ENCODE data around the gene XXYLT1. TPM values are rescaled to one million over a fixed set of nuclear protein-coding genes. Genes with fewer than 3 reads are reported as not detected.

The XXYLT1 gene
- total and polyA plus RNA-seq, 2 of the 8 experiments (the other 6 are each of a cell fraction or from before 2014, with no cell fraction given) = 18.9 to 23.8 TPM

- H3K4me2 ChIP-seq (ENCODE audit: insufficient read depth in 1 of 2, low read depth in 2 of 2, low read length in 2 of 2) = no peak overlapping the region
- FAIRE-seq (no peak), DNase-seq (ENCODE audit: low read depth in 1 of 2, low spot score in 2 of 2) (peak in 1 of 2 experiments; percentile 30)
- H2BK15ac ChIP-seq (ENCODE audit: low read length) = peak overlapping the region; percentile 53; the same call in 1 of the 2 replicates
- peaks cover 2 to 9% of the 10 kb centered on the region in 2 experiments for H4K20me1 ChIP-seq (replicated peaks in 1 of 2; ENCODE audit: control insufficient read depth in 1 of 2, insufficient read depth in 2 of 2, low read length in 2 of 2)
- H3K4me1 ChIP-seq (replicated peaks in 1 of 4; ENCODE audit: control insufficient read depth in 3 of 4, insufficient read depth in 4 of 4, low read length in 3 of 4) = peaks cover 0 to 18% (median 10%) of the 10 kb centered on the region in 4 experiments; a peak in 6 of 7 replicates
- H3K9ac ChIP-seq (replicated peaks in 1 of 4; ENCODE audit: extremely low read depth in 1 of 4, low read depth in 3 of 4, low read length in 3 of 4) = no peak overlapping the region
- H3K23me2 ChIP-seq (ENCODE audit: low read depth, low read length) = no peaks in the 10 kb centered on the region
- no peak overlapping the region for H4K5ac ChIP-seq (ENCODE audit: insufficient read length, low read depth, low read length)
- H3K9me3 ChIP-seq (ENCODE audit: insufficient read depth in 2 of 2, low read depth in 1 of 2, low read length in 1 of 2) = no peaks in the 10 kb centered on the region
- H2BK12ac ChIP-seq (ENCODE audit: low read depth, low read length) = 0 out of 2 replicates have a peak overlapping the region, but pooled peaks have one; percentile 27
- WGBS, 2 experiments (ENCODE audit: extremely low coverage in 1 of 2, insufficient coverage in 1 of 2, insufficient read length in 1 of 2, insufficient replicate concordance in 2 of 2, low coverage in 1 of 2, low lambda C conversion rate in 2 of 2, missing lambda C conversion rate in 1 of 2) = 90% methylated on average over 9 of the region's 9 CpGs; no CpG with 5 or more reads in 1 of the 2 experiments
- POLR2A ChIA-PET (ENCODE audit: partially characterized antibody) = interaction anchor here (1.4 kb wide), 1 partner anchor 9 kb away, joined by 3 read pairs; no protein-coding TSS in a partner anchor
- peaks cover 10% of the 10 kb centered on the region for H3K79me1 ChIP-seq (ENCODE audit: low read depth, low read length)
- H3K36me3 ChIP-seq (ENCODE audit: control insufficient read depth in 2 of 4, insufficient read depth in 4 of 4, low read length in 3 of 4) = no peaks in the 10 kb centered on the region
- TF ChIP-seq CBX5 (IDR thresholded peaks at IDR 0.05; ENCODE audit: low read depth, low read length) (no peak), ATF2 (IDR thresholded peaks at IDR 0.05; ENCODE audit: low read length) (no peak), HDAC2 (IDR thresholded peaks at IDR 0.05; ENCODE audit: borderline replicate concordance in 1 of 2, low read depth in 2 of 2, low read length in 2 of 2) (no peak), RNF2 (IDR thresholded peaks at IDR 0.05; ENCODE audit: borderline replicate concordance, low read depth, low read length, missing control alignments, poor library complexity, severe bottlenecking) (no peak), CHD2 (IDR thresholded peaks at IDR 0.05; ENCODE audit: low read length) (no peak), ASH2L (IDR thresholded peaks at IDR 0.05; ENCODE audit: low read length) (no peak), TCF12 (IDR thresholded peaks at IDR 0.05; ENCODE audit: low read depth, low read length) (no peak), TBP (IDR thresholded peaks at IDR 0.05; ENCODE audit: low read depth, low read length) (no peak), EGR1 (IDR thresholded peaks at IDR 0.05; ENCODE audit: borderline replicate concordance, low read depth, low read length) (no peak), FOSL1 (IDR thresholded peaks at IDR 0.05; ENCODE audit: insufficient read depth, low read depth, low read length) (no peak), KDM5A (IDR thresholded peaks at IDR 0.05; ENCODE audit: low read length) (no peak)
- H2BK5ac ChIP-seq (ENCODE audit: low read depth, low read length) = peak overlapping the region; percentile 52
- H4K91ac ChIP-seq (replicated peaks; ENCODE audit: insufficient read length, low read length) = no peak overlapping the region
- no peak overlapping the region for H3K14ac ChIP-seq (ENCODE audit: insufficient read length)
- H3K4ac ChIP-seq (replicated peaks; ENCODE audit: insufficient read length, low read depth, low read length) = no peak overlapping the region
- H3K27ac ChIP-seq (ENCODE audit: low read depth, low read length) = no peak overlapping the region; the same call in 1 of the 2 replicates
- H2AK5ac ChIP-seq (ENCODE audit: low read depth, low read length) = 0 out of 2 replicates have a peak overlapping the region, but pooled peaks have one; percentile 90
- CTCF ChIA-PET (ENCODE audit: partially characterized antibody) = interaction anchor here (1.0 to 2.0 kb wide), 5 partner anchors 11 to 203 kb away, joined by 3 to 6 read pairs (median 5); no protein-coding TSS in a partner anchor
- H3K27me3 ChIP-seq (replicated peaks in 1 of 4; ENCODE audit: control insufficient read depth in 3 of 4, extremely low read depth in 1 of 4, insufficient read depth in 3 of 4, low read length in 3 of 4) = no peaks in the 10 kb centered on the region
- H2BK20ac ChIP-seq (ENCODE audit: low read length) = no peak overlapping the region
- H2AFZ ChIP-seq (ENCODE audit: low read length) = no peak overlapping the region
- no peak overlapping the region for H2BK120ac ChIP-seq (replicated peaks; ENCODE audit: low read depth, low read length)
- no peak overlapping the region for H3K4me3 ChIP-seq (ENCODE audit: extremely low read depth in 1 of 4, insufficient read depth in 2 of 4, low read depth in 3 of 4, low read length in 4 of 4)
- H3K79me2 ChIP-seq (ENCODE audit: control insufficient read depth in 1 of 2, insufficient read depth in 2 of 2, low read length in 2 of 2) = peaks cover 0 to 71% of the 10 kb centered on the region in 2 experiments; a peak in 3 of 4 replicates
- H3K18ac ChIP-seq (ENCODE audit: extremely low read depth, low read length) = no peak overlapping the region
- H4K8ac ChIP-seq (ENCODE audit: extremely low read depth, insufficient read depth, low read length) = no peak overlapping the region
- no peak overlapping the region for H3K56ac ChIP-seq (replicated peaks; ENCODE audit: insufficient read length, low read depth, low read length)
- H3K23ac ChIP-seq (ENCODE audit: insufficient read length) = no peak overlapping the region
Observed at GRCh38 chr3:195208183-195208582, 62.8 kb downstream of the XXYLT1 start.
